Chondrocyte (in vitro differentiated cells): Measurements from ENCODE around the gene PPP1R9B. TPM values are rescaled to one million over a fixed set of nuclear protein-coding genes. Genes with fewer than 3 reads are reported as not detected.

Experiments
- DNase-seq: peaks from one replicate; pipeline ENCODE4 v3.0.0; 2021; ENCODE audit warnings: mixed read lengths, low spot score
- H3K27ac Mint-ChIP-seq: one replicate; pipeline ENCODE4 v1.8.0; 2021; ENCODE audit warnings: mild to moderate bottlenecking, moderate library complexity, mixed read lengths; ENCODE audit not compliant: unreplicated experiment
- H3K27me3 Mint-ChIP-seq: 2 replicates; pipeline ENCODE4 v1.8.0; 2021; ENCODE audit warnings: low read depth, mixed read lengths
- H3K36me3 Mint-ChIP-seq: 2 replicates; pipeline ENCODE4 v1.8.0; 2021; ENCODE audit warnings: low read depth, mixed read lengths
- H3K4me1 Mint-ChIP-seq: 2 replicates; pipeline ENCODE4 v1.8.0; 2021; ENCODE audit warnings: low read depth, mild to moderate bottlenecking, mixed read lengths
- H3K4me3 Mint-ChIP-seq: one replicate; pipeline ENCODE4 v1.8.0; 2021; ENCODE audit warnings: mild to moderate bottlenecking, moderate library complexity, mixed read lengths; ENCODE audit not compliant: unreplicated experiment
- H3K9me3 Mint-ChIP-seq: 2 replicates; pipeline ENCODE4 v1.8.0; 2021; ENCODE audit warnings: low read depth, mixed read lengths
- CTCF ChIP-seq: fragments of 200-600 bp; sonication (generic); IDR thresholded peaks from 2 replicates; pipeline ENCODE4 v1.5.0; 2021; ENCODE audit warnings: antibody characterized with exemption, mild to moderate bottlenecking, moderate library complexity
- total RNA-seq: library from RNA; stranded (reverse); gene quantifications from 3 replicates; pipeline ENCODE4 v1.2.1, GENCODE V29; 2021

PPP1R9B gene
- total RNA-seq, 1 donor from 2014 or later: 79.3 TPM

DNA sequence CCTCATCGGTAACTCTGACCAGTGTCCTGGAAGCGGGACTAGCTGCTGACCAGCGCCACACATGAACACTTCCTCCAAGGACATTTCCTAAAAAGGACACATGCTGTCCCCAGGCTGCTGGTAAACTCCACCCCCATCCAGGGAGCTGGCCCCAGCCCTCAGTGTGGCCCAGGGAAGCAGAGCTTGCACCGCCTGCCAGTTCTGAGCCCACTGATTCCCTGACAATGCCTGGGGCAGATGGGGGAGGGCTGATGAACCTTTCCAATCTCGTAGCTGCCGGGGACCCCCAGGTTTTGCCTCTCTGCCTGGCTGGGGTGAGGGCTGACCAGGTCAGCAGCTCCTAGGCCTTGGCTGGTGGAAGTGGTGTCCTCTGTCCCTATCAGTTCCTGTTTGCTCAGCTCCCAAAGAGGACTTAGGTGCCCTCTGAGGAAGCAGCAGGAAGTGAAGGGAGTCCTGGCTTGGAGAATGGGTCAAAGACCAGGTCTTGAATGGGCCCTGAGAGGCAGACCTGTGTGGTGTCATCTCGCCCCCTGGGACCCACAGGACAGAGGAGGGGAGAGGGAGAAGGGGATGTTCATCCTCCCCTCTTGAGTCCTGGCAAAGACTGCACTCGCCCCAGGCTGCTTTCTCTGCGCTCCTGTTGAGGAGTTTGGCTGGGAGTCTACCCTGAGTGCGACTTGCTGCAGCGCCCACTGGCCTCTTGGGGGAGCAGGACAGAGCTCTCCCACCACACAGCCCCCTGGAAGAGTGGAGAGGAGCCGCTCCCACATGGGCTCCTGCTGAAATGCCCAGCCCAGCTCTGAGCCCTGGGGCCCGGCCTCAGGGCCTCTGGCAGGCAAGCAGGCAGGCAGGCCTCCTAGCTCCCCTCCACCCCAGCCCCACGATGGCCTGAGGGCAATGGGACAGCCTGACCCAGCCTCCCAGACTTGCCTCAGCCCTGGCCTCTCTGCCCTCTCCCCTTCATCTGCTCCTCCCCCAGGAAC is 38.5 kb downstream of the PPP1R9B start:
- no peak for DNase-seq
- no peak for TF ChIP-seq CTCF
- Mint-ChIP-seq H3K4me1 (peaks cover 20% of the 10 kb centered on the region), H3K36me3 (peaks cover 10% of the 10 kb centered on the region), H3K27me3 (no peaks in the 10 kb centered on the region), H3K27ac (peak overlapping the region; percentile 73), H3K9me3 (no peaks in the 10 kb centered on the region), H3K4me3 (no peak overlapping the region)

DNA sequence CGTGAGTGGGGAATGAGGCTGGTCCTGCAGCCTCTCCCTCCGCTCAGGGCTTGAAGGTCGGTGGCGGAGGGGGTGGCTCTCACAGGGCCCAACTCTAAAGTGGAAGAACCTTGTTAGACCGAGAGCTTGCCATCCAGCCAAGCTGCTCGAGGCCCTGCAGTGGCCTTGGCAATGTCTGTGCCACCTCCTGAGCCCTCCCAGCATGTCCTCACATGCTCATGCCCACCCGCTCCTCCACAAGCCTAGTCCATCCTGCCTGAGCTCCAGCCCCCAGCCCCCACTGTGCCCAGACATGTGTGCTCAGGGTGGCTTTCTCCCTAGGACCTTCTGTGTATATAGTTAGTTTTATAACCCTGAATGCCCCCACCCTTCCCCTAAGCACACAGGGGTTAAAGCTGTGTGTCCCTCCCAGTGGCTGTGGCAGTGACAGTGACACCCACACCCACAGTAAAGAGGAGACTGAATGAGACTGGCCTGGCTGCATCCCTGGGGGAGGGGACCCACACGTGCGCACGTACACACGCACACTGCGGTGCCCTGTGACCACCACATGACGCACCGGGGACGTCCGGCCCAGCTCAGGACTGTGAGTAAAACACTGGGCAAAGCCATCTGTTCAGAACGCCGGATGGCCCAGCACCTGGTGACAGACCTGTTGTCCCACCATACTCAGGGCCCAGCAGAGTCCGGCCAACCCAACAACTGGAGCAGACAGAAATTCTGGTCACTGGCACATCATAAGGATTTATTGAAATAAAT is 39.7 kb downstream of the PPP1R9B start:
- no peaks in the 10 kb centered on the region for H3K27me3 Mint-ChIP-seq
- no peak for DNase-seq
- peaks cover 12% of the 10 kb centered on the region for H3K36me3 Mint-ChIP-seq
- no peak overlapping the region for H3K4me3 Mint-ChIP-seq
- no peak overlapping the region for H3K27ac Mint-ChIP-seq
- H3K9me3 Mint-ChIP-seq: no peaks in the 10 kb centered on the region
- no peak for TF ChIP-seq CTCF
- H3K4me1 Mint-ChIP-seq: peaks cover 20% of the 10 kb centered on the region

DNA sequence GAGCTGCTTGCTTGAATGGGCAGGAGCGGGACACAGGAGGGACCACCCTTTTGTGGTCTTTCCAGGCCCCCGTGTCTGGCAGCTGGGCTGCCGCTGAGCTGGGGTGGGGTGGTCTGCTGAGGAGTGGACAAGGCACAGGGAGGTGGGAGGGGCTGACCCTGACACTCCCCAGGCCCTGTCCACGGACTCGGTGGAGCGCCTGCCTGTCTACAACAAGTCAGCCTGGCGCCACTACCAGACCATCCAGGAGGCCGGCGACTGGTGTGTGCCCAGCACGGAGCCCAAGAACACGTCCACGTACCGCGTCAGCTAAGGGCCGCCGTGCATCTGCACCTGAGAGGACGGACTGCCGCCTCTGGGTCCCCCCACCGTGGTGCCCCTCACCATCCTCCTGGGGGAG is 40.7 kb downstream of the PPP1R9B start:
- no peak overlapping the region for H3K27ac Mint-ChIP-seq
- H3K4me3 Mint-ChIP-seq: no peak overlapping the region
- no peak for TF ChIP-seq CTCF
- DNase-seq: no peak
- H3K4me1 Mint-ChIP-seq: peaks cover 16% of the 10 kb centered on the region
- H3K36me3 Mint-ChIP-seq: peaks cover 11% of the 10 kb centered on the region
- H3K9me3 Mint-ChIP-seq: no peaks in the 10 kb centered on the region
- H3K27me3 Mint-ChIP-seq: no peaks in the 10 kb centered on the region

DNA sequence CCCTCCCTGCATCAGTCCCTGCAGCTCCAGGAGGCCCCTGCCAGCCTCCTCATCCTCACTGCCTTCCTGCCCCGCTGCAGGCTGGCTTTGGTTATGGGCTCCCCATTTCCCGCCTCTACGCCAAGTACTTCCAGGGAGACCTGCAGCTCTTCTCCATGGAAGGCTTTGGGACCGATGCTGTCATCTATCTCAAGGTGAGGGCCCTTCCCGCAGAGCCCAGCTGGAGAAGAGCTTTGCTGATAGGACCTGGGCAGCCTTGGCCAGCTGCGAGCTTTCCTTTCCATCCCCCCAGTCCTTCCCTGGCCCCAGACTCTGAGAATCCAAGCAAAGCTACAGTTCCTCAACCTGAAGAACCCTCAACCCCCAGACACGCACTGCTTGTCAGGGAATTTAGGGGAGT is 41.3 kb downstream of the PPP1R9B start:
- no peak for TF ChIP-seq CTCF
- no peak overlapping the region for H3K4me3 Mint-ChIP-seq
- H3K27me3 Mint-ChIP-seq: no peaks in the 10 kb centered on the region
- no peak overlapping the region for H3K27ac Mint-ChIP-seq
- peaks cover 16% of the 10 kb centered on the region for H3K4me1 Mint-ChIP-seq
- H3K36me3 Mint-ChIP-seq: peaks cover 11% of the 10 kb centered on the region
- H3K9me3 Mint-ChIP-seq: no peaks in the 10 kb centered on the region
- no peak for DNase-seq

DNA sequence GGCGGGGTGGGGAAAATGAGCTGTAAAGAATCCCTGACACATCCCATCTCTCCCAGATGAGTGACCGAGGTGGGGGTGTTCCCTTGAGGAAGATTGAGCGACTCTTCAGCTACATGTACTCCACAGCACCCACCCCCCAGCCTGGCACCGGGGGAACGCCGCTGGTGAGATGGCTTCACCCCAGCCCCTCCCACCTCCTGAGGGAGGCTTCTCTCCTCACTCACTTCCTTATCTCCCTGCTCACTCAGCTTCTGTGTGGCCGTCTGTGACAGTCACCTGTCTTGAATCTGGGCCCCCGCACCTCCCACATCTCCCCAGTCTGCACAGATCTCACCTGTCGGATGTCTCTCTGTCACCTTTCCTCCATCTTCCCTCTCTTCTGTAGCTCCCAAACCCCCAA is 41.9 kb downstream of the PPP1R9B start:
- H3K27me3 Mint-ChIP-seq: no peaks in the 10 kb centered on the region
- no peak for TF ChIP-seq CTCF
- no peak for DNase-seq
- H3K36me3 Mint-ChIP-seq: peaks cover 11% of the 10 kb centered on the region
- no peak overlapping the region for H3K4me3 Mint-ChIP-seq
- no peaks in the 10 kb centered on the region for H3K9me3 Mint-ChIP-seq
- H3K27ac Mint-ChIP-seq: peak overlapping the region; percentile 66
- H3K4me1 Mint-ChIP-seq: peaks cover 16% of the 10 kb centered on the region
